ENCODE data around the gene VARS2.

GRCh38 chr6:30955367-30956042 is 41.5 kb downstream of the VARS2 start:
- TF ChIP-seq CTCF (IDR thresholded peaks at IDR 0.05) (no peak), POLR2AphosphoS5 (IDR thresholded peaks at IDR 0.05) (no peak), POLR2A (IDR thresholded peaks at IDR 0.05) (peak in 1 of 4 donors; percentile 60), EP300 (IDR thresholded peaks at IDR 0.05) (no peak)
